NK-92 treated with Interleukin-12 subunit alpha and Interleukin-12 subunit beta, amount 100 ng/mL, for 24 hours (cell line): ENCODE data around the gene CEP104.

Experiments used
- DNase-seq: peaks from one replicate; lab custom pipeline; 2025; lab: John Stamatoyannopoulos, UW

Gene CEP104

GRCh38 chr1:3868464-3869006, 11.5 kb upstream of the CEP104 start:
- DNase-seq, result no peak

- DNase-seq, result no peak
Observed at GRCh38 chr1:3865606-3866160, 8.7 kb upstream of the CEP104 start.

GRCh38 chr1:3864884-3865283, 7.9 kb upstream of the CEP104 start:
- no peak for DNase-seq

GRCh38 chr1:3863231-3863935, 6.4 kb upstream of the CEP104 start:
- no peak for DNase-seq

- no peak for DNase-seq
Observed at GRCh38 chr1:3858231-3858981, 1.4 kb upstream of the CEP104 start.

GRCh38 chr1:3857791-3858129, 749 bp upstream of the CEP104 start:
- DNase-seq, result no peak

GRCh38 chr1:3852711-3853485, 4.1 kb downstream of the CEP104 start:
- DNase-seq, result no peak

GRCh38 chr1:3852091-3852490, 4.9 kb downstream of the CEP104 start:
- DNase-seq, result no peak

- DNase-seq, result no peak
Observed at GRCh38 chr1:3851292-3851691, 5.7 kb downstream of the CEP104 start.

- no peak for DNase-seq
Observed at GRCh38 chr1:3850857-3851256, 6.2 kb downstream of the CEP104 start.

- no peak for DNase-seq
Observed at GRCh38 chr1:3847081-3847480, 9.9 kb downstream of the CEP104 start.

- no peak for DNase-seq
Observed at GRCh38 chr1:3846541-3846940, 10.5 kb downstream of the CEP104 start.

- no peak for DNase-seq
Observed at GRCh38 chr1:3842912-3843311, 14.1 kb downstream of the CEP104 start.

GRCh38 chr1:3841491-3841890, 15.5 kb downstream of the CEP104 start:
- no peak for DNase-seq

GRCh38 chr1:3838788-3839187, 18.2 kb downstream of the CEP104 start:
- DNase-seq, result no peak

GRCh38 chr1:3837685-3838084, 19.3 kb downstream of the CEP104 start:
- DNase-seq, result no peak

- no peak for DNase-seq
Observed at GRCh38 chr1:3837200-3837599, 19.8 kb downstream of the CEP104 start.

GRCh38 chr1:3836421-3836820, 20.6 kb downstream of the CEP104 start:
- DNase-seq, result no peak

GRCh38 chr1:3834701-3835100, 22.3 kb downstream of the CEP104 start:
- DNase-seq, result no peak

- no peak for DNase-seq
Observed at GRCh38 chr1:3831689-3832088, 25.3 kb downstream of the CEP104 start.

GRCh38 chr1:3828391-3828790, 28.6 kb downstream of the CEP104 start:
- DNase-seq, result no peak

- DNase-seq, result no peak
Observed at GRCh38 chr1:3827813-3828307, 29.2 kb downstream of the CEP104 start.
